Testis (tissue), 3 donors: ENCODE results near the gene OXER1. TPM values are rescaled to one million over a fixed set of nuclear protein-coding genes. Genes with fewer than 3 reads are reported as not detected.

Experiments used
- DNase-seq: peaks from one replicate; pipeline ENCODE4 v3.0.0-alpha.2; 2019
- H3K27ac ChIP-seq, 2 donors: fragments of 200-600 bp; sonication (generic); one replicate each; pipeline ENCODE4 v1.5.1; 2019
- H3K27me3 ChIP-seq: fragments of 200-600 bp; sonication (generic); one replicate; pipeline ENCODE4 v1.5.1; 2019
- H3K36me3 ChIP-seq: fragments of 200-600 bp; sonication (generic); one replicate; pipeline ENCODE4 v1.5.1; 2017; ENCODE audit warnings: low read depth; ENCODE audit errors: missing control alignments
- H3K4me1 ChIP-seq: fragments of 200-600 bp; sonication (generic); one replicate; pipeline ENCODE4 v1.5.1; 2019
- H3K4me3 ChIP-seq, 2 donors: fragments of 200-600 bp; sonication (generic); one replicate each; pipeline ENCODE4 v1.5.1; 2017 to 2019
- H3K9me3 ChIP-seq: fragments of 200-600 bp; sonication (generic); one replicate; pipeline ENCODE4 v1.5.1; 2017
- CTCF ChIP-seq, 3 experiments: fragments of 450-650 bp in 2 of 3; fragments of 200-600 bp in 1 of 3; sonication (generic) in 1 of 3; IDR thresholded peaks; one replicate each; pipeline ENCODE4 v1.5.1; 2016 to 2019; ENCODE audit warnings: antibody characterized with exemption in 3 of 3, mild to moderate bottlenecking in 2 of 3, moderate library complexity in 1 of 3
- POLR2A ChIP-seq: fragments of 450-650 bp; IDR thresholded peaks from one replicate; pipeline ENCODE4 v1.6.1; 2017; ENCODE audit warnings: antibody characterized with exemption, mild to moderate bottlenecking, moderate library complexity
- WGBS, 2 donors: methylation state at CpG; one replicate each; pipeline ENCODE4 v1.1.5; 2018; 5-methylcytosine and 5-hydroxymethylcytosine counted together
- intact Hi-C: fragments of 100-400 bp; cut with DNase I; formaldehyde crosslinking; loops from one replicate; pipeline ENCODE4 v1.15.1; 2023; ENCODE audit warnings: low total_unique reads
- polyA plus RNA-seq: library from polyadenylated mRNA; stranded (reverse); fragments of 350-450 nt; fragmentation: Illumina TruSeq; extraction: RNeasy Lipid Tissue Mini Kit (QIAGEN cat#74804); gene quantifications from one replicate; pipeline ENCODE4 v1.2.3, GENCODE V29; 2014; ENCODE audit warnings: low read depth, low replicate concordance; ENCODE audit not compliant: insufficient read depth
- total RNA-seq, 2 donors: library from RNA; depleted of rRNA; stranded (reverse); fragments of >200 nt; gene quantifications; one replicate each; pipeline ENCODE4 v1.2.3, GENCODE V29; 2016

OXER1 gene
- total and polyA plus RNA-seq, 3 donors from 2014 or later = 1.3 to 2.0 (median 1.3) TPM

- no peak overlapping the region for H3K4me3 ChIP-seq
- intact Hi-C loops = no loop called here
- peaks cover 19% of the 10 kb centered on the region for H3K4me1 ChIP-seq
- H3K36me3 ChIP-seq = no peaks in the 10 kb centered on the region
- WGBS, 2 donors = 71 to 76% methylated on average over 12 to 14 of the region's 14 CpGs
- H3K27ac ChIP-seq = no peak overlapping the region
- peak; percentile 47 for DNase-seq
- no peaks in the 10 kb centered on the region for H3K27me3 ChIP-seq
- no peak for TF ChIP-seq POLR2A
- TF ChIP-seq CTCF (IDR thresholded peaks at IDR 0.05) = no peak
- H3K9me3 ChIP-seq = no peaks in the 10 kb centered on the region
Measured at GRCh38 chr2:42755191-42755880, 8.6 kb downstream of the OXER1 start.

DNA sequence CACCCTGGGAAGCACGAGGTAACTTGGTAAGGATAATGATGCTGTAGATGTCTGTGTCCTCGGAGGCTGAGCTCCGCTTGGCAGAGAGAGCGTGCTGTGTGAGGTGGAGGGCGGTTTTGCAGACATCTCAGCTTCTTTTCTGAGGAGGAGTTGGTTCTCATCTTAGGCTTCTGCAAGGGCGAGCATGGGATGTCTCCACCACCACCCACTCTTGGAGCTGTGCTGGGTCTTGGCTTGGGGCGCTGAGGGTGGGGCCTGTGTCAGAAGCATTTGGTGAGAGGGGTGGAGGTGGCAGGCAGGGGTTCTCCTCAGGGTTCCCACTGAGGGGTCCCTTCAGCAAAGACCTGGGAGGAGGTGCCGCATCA, 9.2 kb downstream of the OXER1 start:
- H3K9me3 ChIP-seq = no peaks in the 10 kb centered on the region
- H3K4me3 ChIP-seq = no peak overlapping the region
- no peak for DNase-seq
- H3K36me3 ChIP-seq = no peaks in the 10 kb centered on the region
- H3K27ac ChIP-seq = no peak overlapping the region
- intact Hi-C loops = no loop called here
- TF ChIP-seq POLR2A = no peak
- no peak for TF ChIP-seq CTCF (IDR thresholded peaks at IDR 0.05)
- no peaks in the 10 kb centered on the region for H3K27me3 ChIP-seq
- H3K4me1 ChIP-seq = peaks cover 19% of the 10 kb centered on the region
- WGBS, 2 donors = 69 to 74% methylated on average over 7 to 8 of the region's 8 CpGs

DNA sequence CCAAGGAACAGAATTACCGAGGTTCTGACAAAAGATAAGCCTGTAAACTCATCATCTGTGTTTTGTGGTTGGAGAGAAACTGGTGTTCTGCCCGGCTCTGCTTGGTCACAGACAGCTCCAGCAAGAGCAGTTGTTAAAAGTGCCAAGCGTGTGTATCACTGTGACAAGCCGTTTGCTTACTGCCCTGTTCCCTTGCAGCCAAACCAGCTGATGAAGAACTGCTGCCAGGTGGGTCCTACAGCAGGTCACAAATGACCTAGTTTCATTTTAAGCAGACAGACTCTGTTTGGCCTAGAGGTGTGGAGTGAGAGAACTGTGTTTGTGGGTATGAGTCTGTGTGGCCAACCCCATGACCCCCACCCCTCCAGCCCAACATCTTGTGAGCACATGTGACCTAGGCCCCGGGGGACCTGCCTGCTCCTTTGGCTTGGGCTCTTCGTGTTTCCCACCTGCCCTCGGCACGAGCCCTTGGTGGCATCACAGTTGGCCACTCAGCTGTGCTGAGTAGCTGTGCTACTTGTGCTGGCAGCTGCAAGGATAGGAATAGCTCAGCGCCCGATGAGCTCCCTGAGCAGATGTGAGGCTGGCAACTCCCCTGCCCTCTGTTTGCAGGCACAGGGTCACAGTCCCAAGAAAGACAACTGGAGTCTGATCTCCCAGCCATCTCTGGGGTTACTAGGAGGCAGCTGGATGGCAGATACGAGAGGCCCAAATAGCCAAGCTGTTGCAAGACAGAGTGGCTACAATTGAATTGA, 9.7 kb downstream of the OXER1 start:
- H3K36me3 ChIP-seq = no peaks in the 10 kb centered on the region
- no peaks in the 10 kb centered on the region for H3K27me3 ChIP-seq
- H3K27ac ChIP-seq = peak overlapping the region in 1 of 2 donors; percentile 6
- H3K4me3 ChIP-seq = no peak overlapping the region
- WGBS, 2 donors = 41 to 61% methylated on average over 4 to 11 of the region's 11 CpGs
- no peak for TF ChIP-seq CTCF (IDR thresholded peaks at IDR 0.05)
- no peak for TF ChIP-seq POLR2A
- intact Hi-C loops = no loop called here
- peaks cover 19% of the 10 kb centered on the region for H3K4me1 ChIP-seq
- H3K9me3 ChIP-seq = no peaks in the 10 kb centered on the region
- no peak for DNase-seq

DNA sequence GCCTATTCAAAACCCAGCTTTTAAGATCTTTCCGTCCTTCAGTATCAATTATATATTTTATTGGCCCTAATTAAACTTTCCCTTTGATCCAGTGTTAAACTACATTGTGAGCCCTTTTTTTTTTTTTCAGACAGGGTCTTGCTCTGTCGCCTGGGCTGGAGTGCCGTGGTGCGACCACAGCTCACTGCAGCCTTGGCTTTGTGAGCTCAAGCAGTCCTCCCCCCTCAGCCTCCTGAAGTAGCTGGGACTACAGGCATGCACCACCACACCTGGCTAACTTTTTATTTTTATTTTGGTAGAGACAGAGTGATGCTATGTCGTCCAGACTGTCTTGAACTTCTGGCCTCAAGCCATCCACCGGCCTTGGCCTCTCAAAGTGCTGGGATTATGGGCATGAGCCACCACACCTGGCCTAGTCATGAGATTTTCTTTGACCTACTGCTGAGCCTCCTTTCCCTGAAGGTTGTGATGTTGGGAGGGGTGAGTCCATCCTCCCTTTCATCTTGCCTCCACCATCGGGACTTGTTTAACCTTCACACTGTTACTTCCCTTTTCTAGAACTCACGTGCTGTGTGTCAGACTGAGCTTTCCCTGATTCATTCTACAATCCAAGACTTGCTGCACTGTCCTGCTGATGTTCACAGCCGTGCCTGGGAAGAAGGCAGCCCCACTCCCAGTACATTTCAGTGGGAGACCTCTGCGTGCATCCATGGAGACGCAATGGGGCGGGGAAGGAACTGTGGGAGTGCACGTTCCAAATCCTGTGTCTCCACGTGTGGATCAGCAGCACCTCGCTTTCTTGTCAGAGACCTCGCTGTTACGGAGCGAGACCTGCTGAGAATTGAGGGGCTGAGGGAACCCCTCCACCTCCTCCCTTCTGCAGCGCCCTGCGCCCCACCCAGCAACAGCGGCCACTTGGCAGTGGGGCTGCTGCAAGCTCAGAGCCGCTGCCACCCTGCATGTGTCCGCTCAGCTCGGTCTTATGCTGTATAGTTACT, 10.8 kb downstream of the OXER1 start:
- no peaks in the 10 kb centered on the region for H3K36me3 ChIP-seq
- no peaks in the 10 kb centered on the region for H3K27me3 ChIP-seq
- no peak for DNase-seq
- no peak overlapping the region for H3K27ac ChIP-seq
- no peak overlapping the region for H3K4me3 ChIP-seq
- H3K4me1 ChIP-seq = peaks cover 19% of the 10 kb centered on the region
- no peak for TF ChIP-seq CTCF (IDR thresholded peaks at IDR 0.05)
- no peak for TF ChIP-seq POLR2A
- intact Hi-C loops = no loop called here
- H3K9me3 ChIP-seq = no peaks in the 10 kb centered on the region
- 86 to 88% methylated on average over 17 to 24 of the region's 24 CpGs for WGBS, 2 donors
